Activated CD8-positive, alpha-beta T cell treated with anti-CD3 and anti-CD28 coated beads for 36 hours (primary cell): ENCODE results near the gene PTPN4. TPM values are rescaled to one million over a fixed set of nuclear protein-coding genes. Genes with fewer than 3 reads are reported as not detected.
"Not testable (repeated sequence)": the region's sequence is repeated elsewhere in the genome, so short reads cannot be mapped to it uniquely, and the experiment has no call there.

ENCODE experiments used
- ATAC-seq: fragments of 200-7000 bp; cut with Tn5 transposase; one replicate; pipeline ENCODE4 v1.10.0; 2021; ENCODE audit warnings: mild to moderate bottlenecking, moderate library complexity
- CTCF ChIA-PET: fragments of 350-600 bp; sonication (Branson Sonifier 250); formaldehyde crosslinking; loops from one replicate; lab custom pipeline; 2021; ENCODE audit warnings: antibody characterized with exemption; lab: Charles Lee
- POLR2A ChIA-PET: fragments of 350-600 bp; sonication (Branson Sonifier 250); formaldehyde crosslinking; loops from one replicate; lab custom pipeline; 2021; ENCODE audit warnings: antibody characterized with exemption; lab: Charles Lee
- DNase-seq: peaks from one replicate; pipeline ENCODE4 v3.0.0-alpha.2; 2020
- H3K27ac Mint-ChIP-seq: one replicate; pipeline ENCODE4 v1.8.0; 2021; ENCODE audit warnings: mild to moderate bottlenecking, mixed read lengths
- H3K27me3 Mint-ChIP-seq: one replicate; pipeline ENCODE4 v1.8.0; 2021; ENCODE audit warnings: mixed read lengths
- H3K36me3 Mint-ChIP-seq: one replicate; pipeline ENCODE4 v1.8.0; 2021; ENCODE audit warnings: low read depth, mixed read lengths
- H3K4me1 Mint-ChIP-seq: one replicate; pipeline ENCODE4 v1.8.0; 2021; ENCODE audit warnings: low read depth, mixed read lengths
- H3K4me3 Mint-ChIP-seq: one replicate; pipeline ENCODE4 v1.8.0; 2021; ENCODE audit warnings: mild to moderate bottlenecking, moderate library complexity, mixed read lengths
- H3K9me3 Mint-ChIP-seq: one replicate; pipeline ENCODE4 v1.8.0; 2021; ENCODE audit warnings: mixed read lengths
- CTCF ChIP-seq: fragments of 200-600 bp; IDR thresholded peaks from one replicate; pipeline ENCODE4 v1.8.0; 2022; ENCODE audit warnings: antibody characterized with exemption, mild to moderate bottlenecking
- intact Hi-C: fragments of 100-400 bp; cut with micrococcal nuclease; formaldehyde crosslinking; loops from one replicate; pipeline ENCODE4 v1.10.0; 2022
- total RNA-seq, 2 experiments: library from RNA; stranded (reverse); gene quantifications; one replicate each; pipeline ENCODE4 v1.2.3, GENCODE V29; 2021

Gene PTPN4
- total RNA-seq, 2 experiments from 2014 or later, result 34.4 to 40.2 TPM

GRCh38 chr2:119803101-119803500, 43.4 kb downstream of the PTPN4 start:
- CTCF ChIA-PET, result interaction anchor here (1.4 kb wide), 1 partner anchor 16 kb away, joined by 3 read pairs; no protein-coding TSS in a partner anchor
- peaks cover 55% of the 10 kb centered on the region for H3K4me1 Mint-ChIP-seq

GRCh38 chr2:119804409-119804808, 44.7 kb downstream of the PTPN4 start:
- H3K27ac Mint-ChIP-seq, ATAC-seq, intact Hi-C loops, H3K27me3 Mint-ChIP-seq, POLR2A ChIA-PET, H3K4me3 Mint-ChIP-seq, DNase-seq: not testable (repeated sequence)
- CTCF ChIA-PET, result interaction anchor here (0.9 to 1.4 kb wide), 2 partner anchors 15 to 51 kb away, joined by 3 read pairs; no protein-coding TSS in a partner anchor
- Mint-ChIP-seq H3K9me3 (peaks cover 12% of the 10 kb centered on the region), H3K4me1 (peaks cover 56% of the 10 kb centered on the region), H3K36me3 (peaks cover 25% of the 10 kb centered on the region)

More at GRCh38 chr2:119803101-119803500, 43.4 kb downstream of the PTPN4 start:
- H3K4me3 Mint-ChIP-seq, result no peak overlapping the region
- peaks cover 25% of the 10 kb centered on the region for H3K36me3 Mint-ChIP-seq
- ATAC-seq (no peak), DNase-seq (no peak)
- POLR2A ChIA-PET, result no interaction called here
- H3K9me3 Mint-ChIP-seq, result peaks cover 14% of the 10 kb centered on the region
- no peak overlapping the region for H3K27ac Mint-ChIP-seq
- intact Hi-C loops, result no loop called here
- H3K27me3 Mint-ChIP-seq, result no peaks in the 10 kb centered on the region
- TF ChIP-seq CTCF, result no peak

- peaks cover 36% of the 10 kb centered on the region for H3K36me3 Mint-ChIP-seq
- no peak overlapping the region for H3K27ac Mint-ChIP-seq
- no peak overlapping the region for H3K4me3 Mint-ChIP-seq
- H3K27me3 Mint-ChIP-seq, result no peaks in the 10 kb centered on the region
- peaks cover 10% of the 10 kb centered on the region for H3K9me3 Mint-ChIP-seq
- ATAC-seq, result no peak
- peaks cover 37% of the 10 kb centered on the region for H3K4me1 Mint-ChIP-seq
- TF ChIP-seq CTCF, result no peak
- intact Hi-C loops, result no loop called here
- CTCF ChIA-PET, result no interaction called here
- POLR2A ChIA-PET, result no interaction called here
- no peak for DNase-seq
Observed at GRCh38 chr2:119808516-119809147, 48.9 kb downstream of the PTPN4 start.

GRCh38 chr2:119809339-119810048, 49.8 kb downstream of the PTPN4 start:
- H3K27ac Mint-ChIP-seq, result no peak overlapping the region
- ChIA-PET CTCF (interaction anchor here (0.9 kb wide), 1 partner anchor 27 kb away, joined by 3 read pairs; no protein-coding TSS in a partner anchor), POLR2A (no interaction called here)
- DNase-seq (no peak), ATAC-seq (no peak)
- peaks cover 4% of the 10 kb centered on the region for H3K9me3 Mint-ChIP-seq
- H3K4me1 Mint-ChIP-seq, result peaks cover 30% of the 10 kb centered on the region
- TF ChIP-seq CTCF, result no peak
- intact Hi-C loops, result no loop called here
- H3K36me3 Mint-ChIP-seq, result peaks cover 34% of the 10 kb centered on the region
- H3K4me3 Mint-ChIP-seq, result no peak overlapping the region
- no peaks in the 10 kb centered on the region for H3K27me3 Mint-ChIP-seq

GRCh38 chr2:119810049-119810630, 50.4 kb downstream of the PTPN4 start:
- Mint-ChIP-seq H3K27me3 (no peaks in the 10 kb centered on the region), H3K4me1 (peaks cover 32% of the 10 kb centered on the region), H3K36me3 (peaks cover 28% of the 10 kb centered on the region), H3K4me3 (no peak overlapping the region), H3K9me3 (peaks cover 4% of the 10 kb centered on the region), H3K27ac (no peak overlapping the region)
- intact Hi-C loops, result no loop called here
- DNase-seq (no peak), ATAC-seq (no peak)
- ChIA-PET CTCF (interaction anchor here (0.9 kb wide), 1 partner anchor 27 kb away, joined by 3 read pairs; no protein-coding TSS in a partner anchor), POLR2A (no interaction called here)
- TF ChIP-seq CTCF, result no peak
